SU-DHL-6 (cell line): Measurements from ENCODE around the gene DUSP9.

Source experiments
- H2AFZ ChIP-seq: fragments of 200-600 bp; sonication (generic); 2 replicates; pipeline ENCODE4 v1.6.1; 2014; ENCODE audit warnings: low read depth, mild to moderate bottlenecking, moderate library complexity, mixed read lengths, antibody characterized with exemption, low read length; ENCODE audit not compliant: severe bottlenecking
- H3F3A ChIP-seq: fragments of 200-600 bp; shearing (Covaris generic); 2 replicates; pipeline ENCODE4 v1.6.0; 2016; ENCODE audit warnings: antibody characterized with exemption, mild to moderate bottlenecking; ENCODE audit not compliant: insufficient read depth
- H3K27ac ChIP-seq: fragments of 200-600 bp; sonication (generic); 2 replicates; pipeline ENCODE4 v1.5.1; 2016; ENCODE audit warnings: low read depth, mild to moderate bottlenecking, low read length, moderate library complexity, mixed read lengths
- H3K27me3 ChIP-seq: fragments of 200-600 bp; sonication (generic), shearing (Covaris generic); 2 replicates; pipeline ENCODE4 v1.6.0; 2014; ENCODE audit warnings: mild to moderate bottlenecking, low read length
- H3K36me3 ChIP-seq: fragments of 200-600 bp; sonication (generic); 2 replicates; pipeline ENCODE4 v1.6.1; 2014; ENCODE audit warnings: mild to moderate bottlenecking, low read length, mixed read lengths
- H3K4me2 ChIP-seq: fragments of 300-600, 200-600 bp; shearing (Covaris generic), sonication (generic); 2 replicates; pipeline ENCODE4 v1.6.0; 2014; ENCODE audit warnings: low read length, low read depth, mild to moderate bottlenecking; ENCODE audit not compliant: poor library complexity, severe bottlenecking
- H3K4me3 ChIP-seq: fragments of 200-600 bp; sonication (generic); 2 replicates; pipeline ENCODE4 v1.5.1; 2014; ENCODE audit warnings: antibody characterized with exemption, low read length, mild to moderate bottlenecking, mixed read lengths; ENCODE audit not compliant: insufficient read depth, poor library complexity, severe bottlenecking
- H3K79me2 ChIP-seq: fragments of 200-600 bp; sonication (generic); 2 replicates; pipeline ENCODE4 v1.6.1; 2014; ENCODE audit warnings: mild to moderate bottlenecking, low read length, moderate library complexity; ENCODE audit not compliant: insufficient read depth
- H3K9ac ChIP-seq: fragments of 200-600 bp; sonication (generic); 2 replicates; pipeline ENCODE4 v1.7.0; 2014; ENCODE audit warnings: mild to moderate bottlenecking, low read length
- H3K9me2 ChIP-seq: fragments of 200-600 bp; sonication (generic); replicated peaks from 2 replicates; pipeline ENCODE4 v1.6.1; 2014; ENCODE audit warnings: low read length; ENCODE audit not compliant: insufficient read depth
- H3K9me3 ChIP-seq: fragments of 200-600 bp; sonication (generic); 2 replicates; pipeline ENCODE4 v1.6.1; 2014; ENCODE audit warnings: low read length, mixed read lengths; ENCODE audit not compliant: insufficient read depth
- H4K20me1 ChIP-seq: fragments of 200-600 bp; sonication (generic); 2 replicates; pipeline ENCODE4 v1.6.1; 2014; ENCODE audit warnings: low read depth, mild to moderate bottlenecking, antibody characterized with exemption, low read length, moderate library complexity, mixed read lengths
- EZH2phosphoT487 ChIP-seq: fragments of 200-600 bp; sonication (generic), shearing (Covaris generic); conservative IDR thresholded peaks from 2 replicates; pipeline ENCODE4 v1.6.1; 2018; ENCODE audit warnings: mild to moderate bottlenecking, antibody characterized with exemption, low read length, moderate library complexity, mixed read lengths
- TF ChIP-seq, protein P1 (sequence below): fragments of 200-600 bp; sonication (generic); IDR thresholded peaks from one replicate; pipeline ENCODE4 v1.5.1; 2017; ENCODE audit warnings: antibody characterized with exemption, mild to moderate bottlenecking, low read length, moderate library complexity; ENCODE audit not compliant: insufficient read depth, poor library complexity, severe bottlenecking

DUSP9 gene

DNA sequence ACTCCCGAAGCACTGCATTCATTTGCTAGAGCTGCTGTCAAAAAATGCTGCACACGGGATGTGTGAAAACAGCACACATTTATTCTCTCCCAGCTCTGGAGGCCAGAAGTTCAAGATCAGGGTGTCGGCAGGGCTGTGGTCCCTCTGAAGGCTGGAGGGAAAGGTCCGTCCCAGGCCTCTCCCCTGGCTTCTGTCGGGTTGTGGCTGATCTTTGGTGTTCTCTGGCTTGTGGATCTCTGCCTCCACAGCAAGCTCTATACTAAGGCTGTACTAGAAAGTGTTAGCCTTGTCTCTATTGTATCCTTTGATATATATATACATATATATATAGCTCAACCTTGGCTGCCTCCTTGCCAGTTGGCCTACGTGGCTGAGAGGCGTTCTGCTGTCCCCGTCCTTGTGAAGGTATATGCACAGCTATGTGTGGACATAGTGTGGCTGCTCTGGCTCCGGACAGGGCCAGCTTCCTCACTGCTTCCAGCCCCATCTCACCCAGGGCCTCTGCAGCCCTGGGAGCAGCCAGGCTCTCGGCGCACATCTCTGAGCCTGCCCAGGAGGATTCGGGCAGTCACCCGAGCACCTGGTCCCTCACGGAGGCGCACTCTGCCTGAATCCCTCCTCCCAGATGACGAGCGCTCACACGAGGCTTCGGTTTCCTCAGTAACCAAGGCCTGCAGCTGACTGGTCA is 15.0 kb upstream of the DUSP9 start:
- no peak overlapping the region for H3K4me2 ChIP-seq
- TF ChIP-seq, protein P1, sequence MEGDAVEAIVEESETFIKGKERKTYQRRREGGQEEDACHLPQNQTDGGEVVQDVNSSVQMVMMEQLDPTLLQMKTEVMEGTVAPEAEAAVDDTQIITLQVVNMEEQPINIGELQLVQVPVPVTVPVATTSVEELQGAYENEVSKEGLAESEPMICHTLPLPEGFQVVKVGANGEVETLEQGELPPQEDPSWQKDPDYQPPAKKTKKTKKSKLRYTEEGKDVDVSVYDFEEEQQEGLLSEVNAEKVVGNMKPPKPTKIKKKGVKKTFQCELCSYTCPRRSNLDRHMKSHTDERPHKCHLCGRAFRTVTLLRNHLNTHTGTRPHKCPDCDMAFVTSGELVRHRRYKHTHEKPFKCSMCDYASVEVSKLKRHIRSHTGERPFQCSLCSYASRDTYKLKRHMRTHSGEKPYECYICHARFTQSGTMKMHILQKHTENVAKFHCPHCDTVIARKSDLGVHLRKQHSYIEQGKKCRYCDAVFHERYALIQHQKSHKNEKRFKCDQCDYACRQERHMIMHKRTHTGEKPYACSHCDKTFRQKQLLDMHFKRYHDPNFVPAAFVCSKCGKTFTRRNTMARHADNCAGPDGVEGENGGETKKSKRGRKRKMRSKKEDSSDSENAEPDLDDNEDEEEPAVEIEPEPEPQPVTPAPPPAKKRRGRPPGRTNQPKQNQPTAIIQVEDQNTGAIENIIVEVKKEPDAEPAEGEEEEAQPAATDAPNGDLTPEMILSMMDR = no peak
- no peak overlapping the region for H3K4me3 ChIP-seq
- no peaks in the 10 kb centered on the region for H3K9me2 ChIP-seq
- no peaks in the 10 kb centered on the region for H3K79me2 ChIP-seq
- H4K20me1 ChIP-seq = no peaks in the 10 kb centered on the region
- H3K36me3 ChIP-seq = no peaks in the 10 kb centered on the region
- no peak overlapping the region for H2AFZ ChIP-seq
- H3K27ac ChIP-seq = no peak overlapping the region
- no peaks in the 10 kb centered on the region for H3K9me3 ChIP-seq
- H3F3A ChIP-seq = no peaks in the 10 kb centered on the region
- H3K27me3 ChIP-seq = no peaks in the 10 kb centered on the region
- H3K9ac ChIP-seq = no peak overlapping the region

DNA sequence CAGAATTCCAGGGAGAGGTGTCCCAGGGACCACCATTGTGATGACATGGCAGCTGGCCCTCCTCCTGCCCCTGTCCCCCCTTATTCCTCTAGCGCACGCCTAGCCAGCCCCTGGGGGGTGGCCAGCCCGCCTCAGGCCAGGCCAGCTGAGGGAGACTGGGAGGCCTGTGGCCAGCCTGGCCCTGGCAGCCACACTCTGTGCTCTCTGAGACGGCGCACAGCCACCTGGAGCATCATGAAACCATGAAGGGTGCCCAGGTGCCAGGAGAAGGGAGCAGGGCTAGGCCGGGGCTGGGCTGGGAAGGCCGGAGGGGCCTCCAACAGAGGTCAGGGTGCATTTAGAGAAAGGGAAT is 14.4 kb upstream of the DUSP9 start:
- H3K36me3 ChIP-seq = no peaks in the 10 kb centered on the region
- no peak overlapping the region for H3K4me2 ChIP-seq
- TF ChIP-seq, protein P1 = no peak
- no peak for TF ChIP-seq EZH2phosphoT487
- H3F3A ChIP-seq = no peaks in the 10 kb centered on the region
- no peaks in the 10 kb centered on the region for H4K20me1 ChIP-seq
- no peak overlapping the region for H3K9ac ChIP-seq
- H3K27ac ChIP-seq = no peak overlapping the region
- H3K9me2 ChIP-seq = no peaks in the 10 kb centered on the region
- H3K4me3 ChIP-seq = no peak overlapping the region
- no peaks in the 10 kb centered on the region for H3K27me3 ChIP-seq
- no peaks in the 10 kb centered on the region for H3K79me2 ChIP-seq
- no peaks in the 10 kb centered on the region for H3K9me3 ChIP-seq
- H2AFZ ChIP-seq = no peak overlapping the region

DNA sequence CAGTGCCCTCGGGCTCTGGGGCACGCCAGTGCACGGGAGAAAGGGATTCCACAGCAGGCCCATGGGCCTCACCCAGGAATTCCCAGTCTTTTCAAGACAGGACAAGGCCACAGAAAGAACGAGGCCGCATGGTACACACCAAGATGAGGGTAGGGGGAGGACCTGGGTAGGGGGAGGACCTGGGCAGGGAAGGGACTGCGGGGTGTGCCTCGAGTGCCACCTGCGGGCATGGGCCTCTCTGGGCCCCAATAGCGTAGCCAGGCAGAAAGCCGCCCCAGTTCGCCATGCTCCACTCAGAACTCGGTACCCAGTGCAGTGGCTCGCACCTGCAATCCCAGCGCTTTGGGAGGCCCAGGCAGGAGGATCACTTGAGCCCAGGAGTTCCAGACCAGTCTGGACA is 14.0 kb upstream of the DUSP9 start:
- Histone ChIP-seq H3K4me2 (no peak overlapping the region), H3K9ac (no peak overlapping the region), H3K36me3 (no peaks in the 10 kb centered on the region), H3K27me3 (no peaks in the 10 kb centered on the region), H3K79me2 (no peaks in the 10 kb centered on the region), H2AFZ (no peak overlapping the region), H4K20me1 (no peaks in the 10 kb centered on the region), H3K4me3 (no peak overlapping the region), H3K9me3 (no peaks in the 10 kb centered on the region), H3F3A (no peaks in the 10 kb centered on the region), H3K9me2 (no peaks in the 10 kb centered on the region), H3K27ac (no peak overlapping the region)
- TF ChIP-seq, protein P1 = no peak
